NCI-H187 treated with DMSO at 0.1 percent for 48 hours (cell line): ENCODE results near the gene COG5.

Source experiments
- DNase-seq: peaks from one replicate; lab custom pipeline; 2025; lab: John Stamatoyannopoulos, UW

Gene COG5

GRCh38 chr7:107394276-107394675, 169.4 kb downstream of the COG5 start:
- no peak for DNase-seq

- no peak for DNase-seq
Observed at GRCh38 chr7:107392830-107393229, 170.9 kb downstream of the COG5 start.

GRCh38 chr7:107390916-107391315, 172.8 kb downstream of the COG5 start:
- no peak for DNase-seq

GRCh38 chr7:107388604-107389003, 175.1 kb downstream of the COG5 start:
- no peak for DNase-seq

- no peak for DNase-seq
Observed at GRCh38 chr7:107387573-107388219, 176.0 kb downstream of the COG5 start.

- no peak for DNase-seq
Observed at GRCh38 chr7:107387128-107387527, 176.6 kb downstream of the COG5 start.

- DNase-seq, result no peak
Observed at GRCh38 chr7:107386548-107387102, 177.1 kb downstream of the COG5 start.

- DNase-seq, result no peak
Observed at GRCh38 chr7:107384025-107384424, 179.7 kb downstream of the COG5 start.

- DNase-seq, result no peak
Observed at GRCh38 chr7:107383203-107383602, 180.5 kb downstream of the COG5 start.

GRCh38 chr7:107381453-107381852, 182.3 kb downstream of the COG5 start:
- no peak for DNase-seq

GRCh38 chr7:107373354-107373753, 190.4 kb downstream of the COG5 start:
- no peak for DNase-seq

- DNase-seq, result no peak
Observed at GRCh38 chr7:107372298-107372697, 191.4 kb downstream of the COG5 start.

- DNase-seq, result no peak
Observed at GRCh38 chr7:107370816-107371215, 192.9 kb downstream of the COG5 start.

- no peak for DNase-seq
Observed at GRCh38 chr7:107364787-107365186, 198.9 kb downstream of the COG5 start.

GRCh38 chr7:107359520-107360316, 204.0 kb downstream of the COG5 start:
- DNase-seq, result no peak

GRCh38 chr7:107355616-107356015, 208.1 kb downstream of the COG5 start:
- DNase-seq, result no peak

- no peak for DNase-seq
Observed at GRCh38 chr7:107354640-107355039, 209.1 kb downstream of the COG5 start.

GRCh38 chr7:107353701-107354100, 210.0 kb downstream of the COG5 start:
- no peak for DNase-seq

GRCh38 chr7:107345898-107346297, 217.8 kb downstream of the COG5 start:
- no peak for DNase-seq

- DNase-seq, result no peak
Observed at GRCh38 chr7:107344799-107345198, 218.9 kb downstream of the COG5 start.

GRCh38 chr7:107344286-107344685, 219.4 kb downstream of the COG5 start:
- no peak for DNase-seq

GRCh38 chr7:107338080-107338479, 225.6 kb downstream of the COG5 start:
- no peak for DNase-seq
